Head of caudate nucleus (tissue), 42 donors: ENCODE results near the gene C10orf53.

Experiments used
- DNase-seq, 42 donors: peaks; one replicate each; pipeline versions ENCODE4 v3.0.0 to v3.0.0-alpha.2; 2020 to 2021; ENCODE audit warnings: mixed read lengths in 7 of 42
- intact Hi-C: fragments of 100-400 bp; cut with DNase I; formaldehyde crosslinking; loops from one replicate; pipeline ENCODE4 v1.15.0; 2022

Gene C10orf53, protein sequence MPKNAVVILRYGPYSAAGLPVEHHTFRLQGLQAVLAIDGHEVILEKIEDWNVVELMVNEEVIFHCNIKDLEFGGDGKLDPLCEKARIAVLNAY

DNA sequence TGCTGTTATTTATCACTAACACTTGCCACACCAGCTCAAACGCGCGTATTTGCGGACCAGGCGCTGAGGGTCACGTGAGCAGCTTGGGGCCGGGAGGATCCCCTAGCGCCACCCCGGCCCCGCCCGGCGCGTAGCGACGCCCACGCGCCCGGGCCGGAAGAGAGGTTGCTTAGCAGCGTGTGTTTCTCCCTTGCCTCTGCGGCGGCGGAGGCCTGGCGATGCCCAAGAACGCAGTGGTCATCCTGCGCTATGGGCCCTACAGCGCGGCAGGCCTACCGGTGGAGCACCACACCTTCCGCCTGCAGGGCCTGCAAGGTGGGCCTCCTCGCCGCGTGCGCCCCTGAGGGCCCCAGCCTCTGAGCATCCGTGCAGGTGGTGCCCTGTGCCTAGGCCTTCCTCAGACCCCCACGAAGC, at the start of gene C10orf53:
TSS of gene C10orf53 (plus strand) at position 172 of the 414 bp plus-strand sequence. CDS start at position 219, 47 bp downstream.
- DNase-seq: peak in 40 of 42 donors; percentile 12 to 77 (median 54)
- intact Hi-C loops: no loop called here

DNA sequence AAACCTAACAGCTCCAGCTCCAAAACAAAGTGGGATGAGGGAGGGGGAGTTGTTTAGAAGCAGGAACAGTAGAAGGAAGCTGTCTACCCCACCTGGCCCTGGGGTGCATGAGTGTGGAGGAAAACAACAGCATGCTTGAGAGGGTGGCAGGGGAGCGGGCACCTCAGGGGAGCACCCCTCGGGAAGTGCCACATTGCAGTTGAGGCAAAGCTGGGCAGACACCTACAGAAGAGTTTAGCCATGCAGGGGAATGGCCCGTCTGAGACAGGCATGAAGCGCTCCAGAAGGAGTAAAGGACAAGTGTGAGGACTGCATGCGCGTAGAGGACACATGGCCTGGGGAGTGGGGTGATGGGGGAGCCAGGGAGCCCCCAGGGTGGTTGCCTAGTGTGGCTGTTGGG, 47.5 kb upstream of the C10orf53 start:
- intact Hi-C loops: no loop called here
- peak in 4 of 42 donors; percentile 1 to 14 (median 5) for DNase-seq

DNA sequence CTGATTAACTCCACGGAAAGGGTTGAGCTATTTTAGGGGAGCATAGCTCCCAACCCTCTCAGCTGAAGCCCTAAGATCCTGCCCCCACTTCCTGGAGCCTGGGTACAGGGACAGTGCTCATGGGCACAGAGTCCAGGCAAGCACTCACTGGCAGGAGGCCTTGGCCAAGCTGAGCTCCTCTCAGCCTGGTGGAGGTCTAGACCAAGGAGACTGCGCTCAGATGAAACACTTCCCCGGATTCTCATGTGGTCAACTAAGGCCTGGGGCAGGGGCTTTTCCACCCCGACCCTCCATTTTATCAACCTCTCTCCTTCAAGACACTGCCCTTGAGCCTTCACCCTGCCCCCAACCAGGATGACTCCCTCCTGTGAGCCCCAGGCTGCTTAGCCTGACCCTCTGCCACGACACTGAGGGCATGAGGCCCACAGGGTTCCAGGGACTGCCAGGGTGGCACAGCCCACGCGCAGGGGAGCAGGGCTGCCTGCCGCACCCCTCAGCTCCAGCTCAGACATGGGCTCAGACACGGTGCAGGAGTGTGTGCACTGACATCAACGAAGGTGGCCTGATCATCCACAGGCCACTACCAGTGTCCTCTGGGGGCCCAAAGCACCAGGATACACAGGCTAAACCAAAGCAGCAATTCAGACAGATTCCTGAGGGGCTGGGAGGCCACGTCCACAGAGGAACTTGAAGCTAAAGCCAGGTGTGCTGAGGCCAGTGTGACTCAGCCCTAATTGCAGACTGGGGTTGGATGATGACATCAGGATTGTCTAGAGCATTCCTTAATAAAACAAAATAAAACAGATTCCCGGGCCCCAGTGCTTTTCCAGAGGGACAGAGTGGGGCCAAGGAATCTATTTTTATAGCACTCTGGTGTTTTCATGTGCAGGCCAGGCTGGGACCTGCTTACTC, 46.8 kb upstream of the C10orf53 start:
- DNase-seq: peak in 4 of 42 donors; percentile 1 to 19 (median 5)
- intact Hi-C loops: no loop called here

DNA sequence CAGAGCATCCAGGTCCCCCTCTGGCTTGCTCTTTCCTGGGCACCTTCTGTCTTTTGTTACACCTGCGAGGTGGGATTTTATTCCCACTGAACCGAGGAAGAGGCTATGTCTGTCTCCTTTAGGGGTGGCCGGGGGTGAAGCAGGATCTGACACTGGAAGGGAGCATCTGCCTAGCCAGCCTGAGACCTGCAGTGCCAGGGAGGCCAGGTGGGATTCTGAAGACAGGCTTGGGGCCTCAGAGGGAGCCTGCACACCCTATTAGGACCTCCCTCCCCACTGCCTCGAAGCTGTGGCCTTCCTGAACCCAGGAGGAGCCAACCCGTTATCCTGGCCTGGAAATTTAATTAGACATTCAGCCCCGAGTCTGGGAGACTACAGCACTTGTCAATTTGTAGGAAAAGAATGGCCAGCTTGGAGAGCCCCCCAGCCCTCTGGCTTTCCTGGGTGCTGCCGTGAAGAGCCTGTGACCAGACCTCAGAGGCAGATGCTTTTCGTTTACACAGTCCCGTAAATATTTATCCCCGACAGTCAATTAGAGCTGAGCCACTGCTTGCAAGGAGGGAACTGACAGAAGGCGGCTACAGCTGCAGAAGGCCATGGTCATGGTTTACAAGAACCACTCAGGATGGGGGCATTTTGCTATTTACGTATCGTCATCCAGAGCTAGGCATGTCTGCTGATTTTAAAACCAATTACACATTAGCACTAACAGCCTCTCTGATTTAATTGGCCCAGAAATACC, 46.0 kb upstream of the C10orf53 start:
- DNase-seq: peak in 4 of 42 donors; percentile 2 to 38 (median 8)

DNA sequence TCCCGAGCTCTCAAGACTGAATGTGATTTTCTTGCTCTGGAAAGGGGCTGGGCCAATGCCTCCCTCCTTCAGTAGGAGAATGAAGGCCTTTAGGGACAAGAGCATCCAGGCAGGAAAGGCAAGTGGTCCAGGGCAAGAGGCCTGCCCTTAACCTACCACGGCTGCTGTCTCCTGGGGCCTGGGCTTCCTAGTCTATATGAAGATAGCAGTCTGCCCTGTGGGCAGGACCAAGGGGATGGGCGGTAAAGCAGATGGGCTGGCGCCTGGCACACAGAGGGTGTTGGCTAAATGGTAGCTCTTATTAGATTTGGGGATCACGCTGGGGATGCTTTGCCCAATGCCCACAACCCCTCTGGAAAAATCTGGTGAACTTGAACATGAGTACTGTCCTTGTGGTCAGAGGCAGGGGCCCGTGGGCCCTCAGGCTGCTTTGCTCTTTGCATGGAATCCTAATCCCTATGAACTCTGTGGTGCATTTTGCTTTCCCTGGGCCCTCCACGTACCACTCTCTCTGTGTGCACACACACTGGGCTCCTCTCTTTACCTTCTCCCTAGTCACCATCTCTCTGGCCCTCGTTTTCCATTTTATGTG, 45.3 kb upstream of the C10orf53 start:
- DNase-seq: peak in 6 of 42 donors; percentile 1 to 26 (median 7)

More for the DNA sequence above, 46.0 kb upstream of the C10orf53 start:
- intact Hi-C loops: no loop called here

DNA sequence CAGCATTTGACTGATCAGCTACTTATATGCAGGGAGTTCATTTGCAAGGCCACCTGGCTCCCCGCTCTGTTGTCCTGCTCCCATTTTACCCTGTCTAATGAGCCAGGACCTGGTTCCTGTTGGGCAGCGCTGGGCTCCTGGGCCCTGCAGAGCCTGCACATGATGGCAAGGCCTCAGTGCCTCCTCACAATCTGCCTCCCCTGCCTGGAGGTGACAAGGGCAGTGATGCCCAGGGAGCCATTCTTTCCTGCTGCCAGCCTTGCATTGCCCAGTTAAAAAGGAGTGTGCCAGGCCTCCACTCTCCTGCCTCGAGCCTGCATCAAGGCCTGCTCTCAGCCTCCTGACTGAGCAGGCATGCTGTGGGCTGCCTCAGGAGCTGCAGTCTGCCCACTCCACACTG, 37.1 kb upstream of the C10orf53 start:
- peak in 3 of 42 donors; percentile 9 to 16 (median 10) for DNase-seq
- intact Hi-C loops: no loop called here

More for the DNA sequence above, 45.3 kb upstream of the C10orf53 start:
- intact Hi-C loops: no loop called here

DNA sequence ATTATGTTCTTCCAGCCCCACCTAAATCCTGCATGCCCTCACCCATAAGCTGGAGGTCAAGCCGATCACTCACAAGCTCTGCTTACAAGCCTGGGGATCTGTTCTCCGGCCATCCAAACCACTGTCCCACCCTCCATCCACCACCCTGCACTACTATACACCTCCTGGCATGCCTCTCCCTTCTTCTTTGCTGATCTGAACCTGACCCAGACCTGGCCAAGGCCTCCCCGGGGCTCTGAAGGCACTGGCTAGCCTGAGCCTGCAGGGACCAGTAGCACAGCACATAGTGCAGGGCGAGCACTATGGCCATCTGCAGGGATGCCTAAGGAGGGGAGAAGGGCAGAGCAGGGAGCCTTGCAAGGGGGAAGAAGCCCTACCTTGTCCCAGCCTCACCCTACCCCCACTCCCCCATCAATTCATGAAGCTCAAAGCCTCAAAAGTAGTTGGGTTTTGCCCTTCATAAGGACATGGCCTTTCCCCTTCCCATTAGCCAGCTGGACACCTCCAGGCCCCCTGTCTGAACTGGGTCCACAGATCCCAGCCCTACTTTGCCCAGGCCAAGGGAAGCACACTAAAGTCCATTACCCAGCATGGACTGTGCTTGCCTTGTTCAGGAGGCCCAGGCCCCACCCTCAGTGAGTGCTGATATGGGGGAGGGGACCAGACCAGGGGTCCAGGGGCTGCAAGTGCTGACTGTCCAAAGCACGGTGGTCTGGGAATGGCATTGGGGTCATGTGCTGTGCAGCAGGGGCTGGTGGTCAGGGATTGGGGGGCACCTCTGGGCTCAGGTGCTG, 36.0 kb upstream of the C10orf53 start:
- intact Hi-C loops: no loop called here

DNA sequence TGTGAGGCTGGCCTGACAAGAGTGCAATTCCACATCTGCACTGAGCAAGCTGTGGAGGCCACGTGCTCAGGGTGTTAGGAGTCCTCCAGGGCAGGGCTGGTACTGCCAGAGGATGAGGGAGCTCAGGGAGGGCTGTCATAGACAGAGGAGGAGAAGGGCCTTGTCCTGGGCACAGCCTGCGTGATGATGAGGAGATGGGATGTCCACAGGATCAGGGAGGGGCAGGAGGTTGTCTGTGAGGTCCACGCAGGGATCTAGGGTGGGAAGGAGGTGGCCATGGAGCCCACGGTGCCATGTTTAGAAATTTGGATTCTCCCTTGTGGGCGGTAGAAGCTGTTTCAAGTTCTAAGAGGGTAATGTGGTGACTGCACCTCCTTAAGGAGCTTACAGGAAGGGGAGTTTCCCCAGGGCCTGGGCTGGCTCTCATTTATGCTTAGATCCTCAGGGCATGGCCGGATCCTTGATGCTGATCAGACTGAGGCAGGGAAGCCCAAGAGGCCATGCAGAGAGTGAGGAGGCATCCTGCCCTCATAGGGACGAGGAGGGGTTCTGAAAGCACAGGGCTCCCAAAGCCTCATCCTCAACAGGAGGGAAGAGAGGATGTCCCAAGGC, 35.3 kb upstream of the C10orf53 start:
- intact Hi-C loops: no loop called here
- peak in 2 of 42 donors; percentile 1 to 10 for DNase-seq

More for the DNA sequence above, 36.0 kb upstream of the C10orf53 start:
- DNase-seq: peak in 2 of 42 donors; percentile 6 to 19

DNA sequence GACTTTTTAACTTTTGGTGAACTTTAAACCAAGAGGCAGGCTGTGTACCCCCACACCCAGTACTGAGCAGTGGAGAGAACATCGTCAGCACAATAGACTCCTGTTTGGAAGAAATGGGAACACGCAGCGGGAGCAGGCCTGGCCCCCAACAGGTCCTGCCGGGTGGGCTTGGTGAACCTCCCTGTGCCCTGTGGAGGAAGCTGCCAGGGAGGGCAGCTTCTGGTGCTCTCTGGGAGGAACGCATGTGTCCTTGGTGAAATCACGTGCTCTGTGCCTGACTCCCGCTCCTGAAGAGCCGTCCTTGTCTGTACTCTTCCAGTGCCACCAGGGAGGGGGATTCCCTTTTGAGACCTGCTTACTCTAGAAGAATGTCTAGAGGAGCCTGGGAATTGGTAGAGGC, 34.0 kb upstream of the C10orf53 start:
- intact Hi-C loops: no loop called here
- DNase-seq: peak in 3 of 42 donors; percentile 3 to 12 (median 5)

DNA sequence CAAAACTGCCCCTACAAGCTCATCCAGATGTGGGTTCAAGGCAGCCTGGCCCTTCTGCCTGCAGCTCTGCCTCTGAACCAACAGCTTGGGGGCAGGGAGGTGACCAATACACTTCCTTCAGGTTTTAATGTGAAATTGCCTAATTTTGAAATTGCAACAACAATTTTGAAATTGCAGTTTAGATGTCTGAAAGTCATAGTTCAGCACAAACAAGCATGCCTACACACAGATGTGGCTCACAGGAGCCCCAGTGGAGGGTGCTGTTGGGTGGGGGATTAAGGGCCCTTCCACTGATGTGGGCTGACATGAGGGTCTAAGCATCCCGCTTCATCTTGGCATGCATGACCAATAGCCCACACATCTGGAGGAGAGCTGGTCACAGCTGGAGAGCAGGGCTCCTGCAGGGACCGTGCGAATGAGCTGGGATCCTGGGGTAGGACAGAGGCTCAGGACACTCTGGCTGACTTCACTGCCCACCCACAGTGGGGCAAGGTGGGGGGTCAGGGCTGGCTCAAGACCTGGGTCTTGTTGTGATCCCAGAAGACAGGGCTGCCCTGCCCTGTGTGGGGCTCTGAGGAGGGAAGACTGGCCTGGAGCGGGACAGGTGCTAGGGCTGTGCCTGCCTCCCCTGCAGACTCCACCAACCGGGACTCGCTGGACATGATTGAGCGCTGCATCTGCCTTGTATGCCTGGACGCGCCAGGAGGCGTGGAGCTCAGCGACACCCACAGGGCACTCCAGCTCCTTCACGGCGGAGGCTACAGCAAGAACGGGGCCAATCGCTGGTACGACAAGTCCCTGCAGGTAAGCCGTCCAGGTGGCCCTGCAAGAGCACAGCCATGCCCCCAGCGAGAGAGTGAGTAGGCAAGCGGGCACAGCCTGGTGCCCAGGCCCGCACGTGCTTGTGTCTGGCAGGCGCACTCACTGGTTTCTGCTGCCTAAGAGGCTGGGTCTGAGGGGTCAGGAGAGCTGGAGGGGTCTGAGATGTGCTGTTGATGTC, 33.3 kb upstream of the C10orf53 start:
- intact Hi-C loops: no loop called here
- peak in 3 of 42 donors; percentile 4 to 38 (median 32) for DNase-seq

DNA sequence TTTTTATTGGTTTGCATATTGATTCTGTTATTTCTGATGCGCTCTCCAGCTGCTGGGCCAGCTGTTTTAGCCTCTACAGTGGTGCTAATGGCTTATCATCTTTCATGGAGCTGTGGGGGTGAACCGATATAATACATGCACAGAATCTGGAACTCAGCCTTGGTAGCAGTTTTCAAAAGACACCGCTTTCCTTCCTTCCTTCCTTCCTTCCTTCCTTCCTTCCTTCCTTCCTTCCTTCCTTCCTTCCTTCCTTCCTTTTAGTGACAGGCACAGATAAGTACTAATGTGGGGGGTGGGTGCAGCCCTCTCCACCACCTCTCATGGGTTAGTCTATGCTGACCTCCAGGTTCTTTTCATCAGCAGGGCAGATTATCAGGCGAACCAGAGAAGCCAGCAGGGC, 31.9 kb upstream of the C10orf53 start:
- peak in 1 of 42 donors; percentile 20 for DNase-seq
- intact Hi-C loops: no loop called here

DNA sequence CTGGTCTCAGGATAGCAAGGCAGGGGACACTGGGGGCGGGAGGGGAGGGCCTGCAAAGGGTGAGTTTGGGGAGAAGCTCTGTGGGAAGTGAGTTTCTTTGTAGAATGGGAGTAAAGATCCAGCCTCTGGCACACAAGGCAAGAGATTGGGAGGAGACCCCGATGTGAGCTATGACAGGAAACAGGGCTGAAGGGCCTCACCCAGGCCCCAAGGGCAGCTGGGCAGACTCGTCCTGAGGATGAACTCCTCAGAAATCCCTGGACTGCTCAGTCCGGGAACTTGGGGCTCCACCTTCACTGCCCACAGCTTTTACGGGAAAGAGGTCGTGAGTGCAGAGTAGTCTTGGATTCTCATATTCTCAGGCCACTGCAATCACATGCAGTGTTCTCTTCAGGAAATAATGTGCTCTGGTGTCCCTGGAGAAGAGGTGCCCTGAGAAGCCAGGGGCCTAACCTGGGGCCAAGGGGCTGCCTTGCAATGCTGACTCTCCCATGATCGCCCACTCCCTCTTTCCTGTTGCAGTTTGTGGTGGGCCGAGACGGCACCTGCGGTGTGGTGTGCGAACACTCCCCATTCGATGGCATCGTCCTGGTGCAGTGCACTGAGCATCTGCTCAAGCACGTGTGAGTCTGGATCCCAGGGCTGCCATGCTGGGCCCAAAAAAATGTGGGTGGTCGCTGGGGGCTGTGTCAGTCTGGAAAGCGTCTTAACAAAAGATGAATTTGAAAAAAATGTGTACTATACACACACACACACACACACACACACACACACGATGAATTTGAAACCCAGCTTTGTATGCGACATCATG, 31.3 kb upstream of the C10orf53 start:
- DNase-seq: peak in 4 of 42 donors; percentile 11 to 31 (median 27)
- intact Hi-C loops: no loop called here

DNA sequence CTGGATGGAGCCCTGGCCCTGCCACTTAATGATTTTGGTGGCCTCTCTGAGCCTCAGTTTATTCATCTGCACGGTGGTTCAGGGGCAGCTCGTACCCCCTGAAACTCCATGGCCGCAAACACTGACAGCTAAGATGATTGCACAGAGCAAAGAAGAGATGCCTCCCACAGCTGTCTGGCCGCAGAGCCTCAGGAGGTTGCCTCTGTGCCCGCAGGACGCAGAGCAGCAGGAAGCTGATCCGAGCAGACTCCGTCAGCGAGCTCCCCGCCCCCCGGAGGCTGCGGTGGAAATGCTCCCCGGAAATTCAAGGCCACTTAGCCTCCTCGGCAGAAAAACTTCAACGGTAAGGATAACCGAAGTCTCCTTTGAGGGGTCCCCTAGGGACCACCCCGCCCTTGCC, 30.2 kb upstream of the C10orf53 start:
- DNase-seq: peak in 4 of 42 donors; percentile 9 to 33 (median 23)
- intact Hi-C loops: no loop called here

DNA sequence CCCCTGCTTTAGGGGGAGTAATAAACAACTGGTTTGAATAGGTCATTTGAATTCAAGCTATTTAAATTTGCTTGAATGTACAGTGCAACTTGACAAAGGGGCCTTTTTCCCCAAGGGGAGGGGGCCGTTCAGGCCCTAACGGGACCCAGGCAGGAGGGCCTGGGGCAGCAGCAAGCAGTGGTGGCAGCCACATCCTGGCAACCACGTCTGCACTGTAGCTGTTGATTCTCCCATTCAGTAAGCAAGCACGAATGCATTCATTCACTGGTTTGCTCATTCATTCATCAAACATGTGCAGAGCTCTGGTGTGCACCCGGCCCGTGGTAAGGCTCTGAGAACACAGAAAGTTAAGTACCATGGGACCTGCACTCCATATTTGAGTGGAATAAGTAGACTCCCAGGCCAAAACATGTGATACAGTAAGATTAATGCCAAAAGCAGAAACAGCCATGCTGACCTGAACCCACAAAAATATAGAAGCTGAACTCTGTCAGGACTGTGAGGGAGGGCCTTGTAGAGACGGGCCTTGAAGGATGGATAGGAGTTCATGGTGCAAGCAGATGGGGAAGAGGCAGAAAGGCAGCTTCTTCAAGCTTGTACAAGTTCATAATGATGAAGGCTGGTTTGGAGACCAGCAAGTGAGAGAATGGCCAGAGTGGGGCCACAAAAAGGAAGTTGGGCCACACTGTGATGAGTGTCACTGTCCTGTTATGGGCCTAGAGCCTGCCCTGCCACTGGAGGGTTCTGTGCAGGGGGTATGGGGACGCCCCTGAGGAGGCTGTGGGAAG, 29.3 kb upstream of the C10orf53 start:
- peak in 3 of 42 donors; percentile 18 to 23 (median 20) for DNase-seq

DNA sequence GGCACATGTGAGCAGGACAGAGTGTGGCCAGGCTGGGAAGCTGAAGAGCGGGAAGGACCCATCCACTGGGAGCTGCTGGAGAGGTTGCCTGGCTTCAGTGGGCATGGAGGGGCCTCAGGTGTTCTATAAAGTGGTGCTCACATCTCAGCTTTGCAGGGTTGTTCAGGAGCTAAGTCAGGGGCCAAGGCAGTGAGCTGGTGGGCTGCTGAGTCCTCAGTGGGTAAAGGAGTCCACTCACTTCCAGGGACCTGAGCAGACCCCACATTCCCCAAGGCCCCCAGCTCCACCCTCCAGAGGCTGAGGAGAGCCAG, 28.8 kb upstream of the C10orf53 start:
- DNase-seq: peak in 3 of 42 donors; percentile 2 to 8 (median 7)
- intact Hi-C loops: no loop called here

More for the DNA sequence above, 29.3 kb upstream of the C10orf53 start:
- intact Hi-C loops: no loop called here
